Gastrocnemius medialis (tissue), 4 donors: ENCODE data around the gene MAP3K5. TPM values are rescaled to one million over a fixed set of nuclear protein-coding genes. Genes with fewer than 3 reads are reported as not detected.
A peak's percentile ranks its signal among the peaks of the same experiment; 100 is the strongest.
"Not testable (repeated sequence)": the region's sequence is repeated elsewhere in the genome, so short reads cannot be mapped to it uniquely, and the experiment has no call there.

Source experiments
- ATAC-seq, 2 donors: fragments of 150-250 bp; one replicate each; pipeline ENCODE4 v1.9.1; 2016
- DNase-seq, 2 donors: peaks; one replicate each; pipeline ENCODE4 v3.0.0-alpha.2; 2019
- H3K27ac ChIP-seq, 4 donors: fragments of 200-600 bp; sonication (generic); 1 replicate in 1 of 4; 2 replicates in 3 of 4; pipeline ENCODE4 v1.5.1; 2016 to 2018; ENCODE audit warnings: mild to moderate bottlenecking in 2 of 4, moderate library complexity in 1 of 4
- H3K27me3 ChIP-seq, 3 donors: fragments of 200-600 bp; sonication (generic) in 2 of 3; 1 replicate in 1 of 3; 2 replicates in 2 of 3; pipeline versions ENCODE4 v1.5.1 to v1.6.0; 2016 to 2019; ENCODE audit warnings: mild to moderate bottlenecking in 1 of 3, moderate library complexity in 1 of 3
- H3K36me3 ChIP-seq, 2 donors: fragments of 200-600 bp; sonication (generic) in 1 of 2; one replicate each; pipeline ENCODE4 v1.5.1; 2017 to 2018
- H3K4me1 ChIP-seq, 2 donors: fragments of 200-600 bp; sonication (generic) in 1 of 2; one replicate each; pipeline ENCODE4 v1.5.1; 2016 to 2017; ENCODE audit warnings: mild to moderate bottlenecking in 2 of 2
- H3K4me3 ChIP-seq, 4 donors: fragments of 200-600 bp; sonication (generic) in 3 of 4; 1 replicate in 1 of 4; 2 replicates in 3 of 4; pipeline ENCODE4 v1.5.1; 2016 to 2019; ENCODE audit warnings: mild to moderate bottlenecking in 2 of 4
- H3K9me3 ChIP-seq, 3 donors: fragments of 200-600 bp; sonication (generic) in 2 of 3; 1 replicate in 1 of 3; 2 replicates in 2 of 3; pipeline ENCODE4 v1.5.1; 2016 to 2019
- CTCF ChIP-seq, 5 experiments: fragments of 450-650 bp in 3 of 5; fragments of 200-600 bp in 2 of 5; sonication (generic) in 2 of 5; IDR thresholded peaks in 4 of 5; conservative IDR thresholded peaks in 1 of 5; 1 replicate in 4 of 5; 2 replicates in 1 of 5; pipeline ENCODE4 v1.5.1; 2016 to 2019; ENCODE audit warnings: antibody characterized with exemption in 5 of 5, mild to moderate bottlenecking in 3 of 5, moderate library complexity in 3 of 5
- POLR2A ChIP-seq, 2 donors: fragments of 450-650 bp; IDR thresholded peaks; one replicate each; pipeline ENCODE4 v1.6.1; 2017; ENCODE audit warnings: antibody characterized with exemption in 2 of 2, mild to moderate bottlenecking in 2 of 2, moderate library complexity in 2 of 2
- in situ Hi-C, 4 donors: fragments of 200-750 bp; cut with MboI; loops; one replicate each; pipeline versions ENCODE4 v1.15.0 to v1.8.0; 2017; ENCODE audit warnings: low sequenced_read_pairs in 4 of 4
- intact Hi-C: fragments of 100-400 bp; cut with DNase I; formaldehyde crosslinking; loops from one replicate; pipeline ENCODE4 v1.15.1; 2023; ENCODE audit warnings: low total_unique reads
- total RNA-seq, 4 donors: library from RNA; depleted of rRNA; stranded (reverse); fragments of >200 nt; gene quantifications; one replicate each; pipeline versions ENCODE4 v1.1.0 to v1.2.3, GENCODE V29; 2016

MAP3K5 gene
- total RNA-seq, 4 donors from 2014 or later, result 2.9 to 46.9 (median 4.9) TPM

- Histone ChIP-seq H3K27ac (peak overlapping the region; percentile 32 to 71 (median 62)), H3K4me1 (peaks cover 27 to 58% of the 10 kb centered on the region in 2 donors), H3K4me3 (peak overlapping the region; percentile 15 to 31 (median 28)), H3K9me3 (no peaks in the 10 kb centered on the region), H3K36me3 (no peaks in the 10 kb centered on the region), H3K27me3 (no peaks in the 10 kb centered on the region)
- in situ Hi-C loops (no loop called here), intact Hi-C loops (no loop called here)
- peak; percentile 78 to 88 for ATAC-seq
- peak in 1 of 2 donors; percentile 26 for DNase-seq
- no peak for TF ChIP-seq CTCF (IDR thresholded peaks at IDR 0.05 in 4 of 5, conservative IDR thresholded peaks at IDR 0.05 in 1 of 5)
- TF ChIP-seq POLR2A (IDR thresholded peaks at IDR 0.05), result no peak
Observed at GRCh38 chr6:136762022-136762975, 30.0 kb downstream of the MAP3K5 start.

GRCh38 chr6:136761227-136761922, 30.9 kb downstream of the MAP3K5 start:
- intact Hi-C loops, result no loop called here

GRCh38 chr6:136760781-136761180, 31.5 kb downstream of the MAP3K5 start:
- peak overlapping the region in 3 of 4 donors; percentile 32 to 71 (median 67) for H3K27ac ChIP-seq
- H3K4me3 ChIP-seq, H3K27me3 ChIP-seq, H3K36me3 ChIP-seq, ATAC-seq, DNase-seq, intact Hi-C loops, H3K9me3 ChIP-seq, in situ Hi-C loops: not testable (repeated sequence)
- H3K4me1 ChIP-seq, result peaks cover 22 to 45% of the 10 kb centered on the region in 2 donors

More at GRCh38 chr6:136761227-136761922, 30.9 kb downstream of the MAP3K5 start:
- Histone ChIP-seq H3K9me3 (no peaks in the 10 kb centered on the region), H3K4me1 (peaks cover 23 to 51% of the 10 kb centered on the region in 2 donors), H3K27ac (peak overlapping the region; percentile 32 to 71 (median 62)), H3K36me3 (no peaks in the 10 kb centered on the region), H3K4me3 (peak overlapping the region; percentile 15 to 31 (median 28)), H3K27me3 (no peaks in the 10 kb centered on the region)
- in situ Hi-C loops, result no loop called here
- TF ChIP-seq POLR2A (IDR thresholded peaks at IDR 0.05), result no peak
- TF ChIP-seq CTCF (IDR thresholded peaks at IDR 0.05 in 4 of 5, conservative IDR thresholded peaks at IDR 0.05 in 1 of 5), result no peak
- DNase-seq, result no peak
- peak; percentile 48 to 55 for ATAC-seq

- DNase-seq (no peak), ATAC-seq (no peak)
- Histone ChIP-seq H3K27ac (no peak overlapping the region), H3K4me1 (peaks cover 14 to 27% of the 10 kb centered on the region in 2 donors), H3K4me3 (no peak overlapping the region), H3K9me3 (no peaks in the 10 kb centered on the region), H3K27me3 (no peaks in the 10 kb centered on the region), H3K36me3 (no peaks in the 10 kb centered on the region)
- in situ Hi-C loops (no loop called here), intact Hi-C loops (no loop called here)
- no peak for TF ChIP-seq POLR2A (IDR thresholded peaks at IDR 0.05)
- no peak for TF ChIP-seq CTCF (IDR thresholded peaks at IDR 0.05 in 4 of 5, conservative IDR thresholded peaks at IDR 0.05 in 1 of 5)
Observed at GRCh38 chr6:136757150-136757549, 35.1 kb downstream of the MAP3K5 start.

GRCh38 chr6:136754820-136755219, 37.5 kb downstream of the MAP3K5 start:
- no peak for ATAC-seq
- in situ Hi-C loops, result no loop called here
- intact Hi-C loops, result no loop called here
- H3K4me1 ChIP-seq, result peaks cover 0 to 13% of the 10 kb centered on the region in 2 donors
- no peak overlapping the region for H3K27ac ChIP-seq
- DNase-seq, result no peak
- H3K27me3 ChIP-seq, result no peaks in the 10 kb centered on the region
- TF ChIP-seq CTCF (IDR thresholded peaks at IDR 0.05 in 4 of 5, conservative IDR thresholded peaks at IDR 0.05 in 1 of 5) (no peak), POLR2A (IDR thresholded peaks at IDR 0.05) (no peak)
- no peak overlapping the region for H3K4me3 ChIP-seq
- H3K36me3 ChIP-seq, result no peaks in the 10 kb centered on the region
- H3K9me3 ChIP-seq, result no peaks in the 10 kb centered on the region
